GM21515 (cell line): Measurements from ENCODE around the gene LTBP3.
"Not testable (repeated sequence)": the region's sequence is repeated elsewhere in the genome, so short reads cannot be mapped to it uniquely, and the experiment has no call there.

Source experiments
- ATAC-seq: cut with Tn5 transposase; IDR thresholded peaks from one replicate; pipeline ENCODE4 v1.9.1; 2021; ENCODE audit not compliant: unreplicated experiment

LTBP3 gene

DNA sequence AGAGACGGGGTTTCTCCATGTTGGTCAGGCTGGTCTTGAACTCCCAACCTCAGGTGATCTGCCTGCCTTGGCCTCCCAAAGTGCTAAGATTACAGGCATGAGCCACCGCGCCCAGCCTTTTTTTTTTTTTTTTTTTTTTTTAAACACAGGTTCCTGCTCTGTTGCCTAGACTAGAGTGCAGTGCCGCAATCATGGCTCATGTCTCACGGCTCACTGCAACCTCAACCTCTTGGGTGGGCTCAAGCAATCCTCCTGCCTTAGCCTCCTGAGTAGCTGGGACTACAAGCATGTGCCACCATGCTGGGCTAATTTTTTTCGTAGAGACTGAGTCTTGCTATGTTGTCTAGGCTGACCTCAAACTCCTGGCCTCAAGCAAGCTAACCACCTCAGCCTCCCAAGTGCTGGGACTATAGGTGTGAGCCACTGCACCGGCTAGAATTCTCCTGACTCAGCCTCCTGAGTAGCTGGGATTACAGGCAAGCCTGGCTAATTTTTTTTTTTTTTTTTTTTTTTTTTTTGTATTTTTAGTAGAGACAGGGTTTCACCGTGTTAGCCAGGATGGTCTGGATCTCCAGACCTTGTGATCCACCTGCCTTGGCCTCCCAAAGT is 39.1 kb downstream of the LTBP3 start:
- ATAC-seq = not testable (repeated sequence)

DNA sequence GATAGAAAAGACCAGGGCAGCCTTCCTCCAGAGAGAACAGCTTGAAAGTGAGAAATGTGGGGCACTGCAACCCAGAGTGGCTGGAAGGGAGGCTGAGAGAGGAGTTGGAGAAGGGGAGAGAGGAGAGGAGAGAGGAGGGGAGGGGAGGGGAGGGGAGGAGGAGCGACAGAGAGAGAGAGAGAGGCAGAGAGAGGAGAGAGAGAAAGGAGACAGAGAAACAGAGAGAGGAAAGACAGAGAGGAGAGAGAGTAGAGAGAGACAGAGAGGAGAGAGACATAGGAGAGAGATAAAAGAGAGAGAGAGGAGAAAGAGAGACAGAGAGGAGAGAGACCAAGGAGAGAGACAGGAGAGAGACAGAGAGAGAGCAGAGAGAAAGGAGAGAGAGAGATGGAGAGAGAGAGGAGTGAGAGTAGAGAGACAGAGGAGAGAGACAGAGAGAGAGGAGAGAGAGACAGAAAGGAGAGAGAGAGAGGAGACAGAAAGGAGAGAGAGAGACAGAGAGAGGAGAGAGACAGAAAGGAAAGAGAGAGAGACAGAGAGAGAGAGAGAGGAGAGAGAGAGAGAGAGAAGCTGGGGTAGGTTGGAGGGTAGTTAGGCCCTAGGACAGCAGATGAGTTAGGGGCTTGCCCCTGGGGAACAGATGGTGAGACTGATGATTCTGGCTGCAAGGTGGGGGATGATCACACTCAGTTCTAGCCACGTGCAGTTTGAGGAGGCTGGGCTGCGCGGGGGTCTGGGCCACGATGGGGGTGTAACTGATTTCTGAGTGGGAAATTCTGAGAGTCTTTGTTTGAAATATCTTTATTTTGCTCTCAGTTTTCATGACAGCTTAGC is 41.8 kb downstream of the LTBP3 start:
- ATAC-seq = no peak

DNA sequence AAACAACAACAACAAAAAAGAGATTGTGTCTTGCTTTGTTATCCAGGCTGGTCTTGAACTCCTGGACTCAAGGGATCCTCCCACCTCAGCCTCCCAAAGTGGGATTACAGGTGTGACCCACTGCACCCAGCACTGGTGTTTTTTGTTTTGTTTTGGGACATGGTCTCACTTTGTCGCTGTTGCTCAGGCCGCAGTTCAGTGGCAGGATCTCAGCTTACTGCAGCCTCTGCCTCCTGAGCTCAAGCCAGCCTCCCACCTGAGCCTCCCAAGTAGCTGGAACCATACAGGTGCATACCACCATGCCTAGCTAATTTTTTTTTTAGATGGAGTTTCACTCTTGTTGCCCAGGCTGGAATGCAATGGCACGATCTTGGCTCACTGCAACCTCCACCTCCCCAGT is 45.8 kb downstream of the LTBP3 start:
- not testable (repeated sequence) for ATAC-seq

DNA sequence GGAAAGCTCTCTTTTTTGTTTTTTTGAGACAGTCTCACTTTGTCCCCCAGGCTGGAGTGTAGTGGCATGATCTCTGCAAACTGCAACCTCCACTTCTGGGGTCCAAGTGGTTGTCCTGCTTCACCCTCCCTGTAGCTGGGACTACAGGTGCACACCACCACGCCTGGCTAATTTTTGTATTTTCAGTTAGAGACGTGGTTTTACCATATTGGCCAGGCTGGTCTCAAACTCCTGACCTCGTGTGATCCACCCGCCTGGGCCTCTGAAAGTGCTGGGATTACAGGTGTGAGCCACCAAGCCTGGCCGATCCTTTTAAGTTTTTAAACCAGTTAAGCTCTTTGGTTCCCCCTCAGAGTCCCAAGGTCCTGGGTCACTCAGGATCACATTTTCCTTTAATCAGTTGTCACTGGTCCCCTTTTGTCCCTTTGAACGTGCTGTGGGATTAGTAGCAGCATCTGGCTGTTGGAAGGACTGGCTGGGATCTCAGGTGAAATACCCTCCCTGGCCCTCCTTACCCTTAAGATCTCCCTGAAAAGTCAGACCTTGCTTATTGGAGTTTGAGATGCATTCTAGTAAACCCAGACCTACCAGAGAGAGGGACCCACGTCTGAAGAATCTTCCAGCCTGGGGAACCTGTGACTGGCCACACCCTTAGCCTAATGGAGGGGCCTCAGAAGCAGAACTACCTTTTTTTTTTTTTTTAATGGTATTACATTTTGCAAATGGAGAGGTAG is 51.2 kb downstream of the LTBP3 start:
- ATAC-seq = peak; percentile 20

DNA sequence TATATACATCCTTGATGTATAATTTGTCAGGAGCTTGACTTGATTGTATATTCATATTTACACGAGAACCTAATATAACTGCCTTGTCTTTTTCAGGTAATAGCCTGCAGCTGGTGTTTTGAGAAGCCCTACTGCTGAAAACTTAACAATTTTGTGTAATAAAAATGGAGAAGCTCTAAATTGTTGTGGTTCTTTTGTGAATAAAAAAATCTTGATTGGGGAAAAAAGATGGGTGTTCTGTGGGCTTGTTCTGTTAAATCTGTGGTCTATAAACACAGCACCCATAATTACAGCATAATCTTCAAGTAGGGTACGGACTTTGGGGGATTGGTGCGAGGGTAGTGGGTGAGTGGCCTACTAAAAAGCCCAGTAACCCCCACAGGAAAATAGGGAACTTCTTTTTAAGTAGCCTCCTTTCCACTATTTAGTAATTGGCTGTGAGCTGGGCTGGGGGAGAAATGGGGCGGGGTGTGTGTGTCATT is 51.8 kb downstream of the LTBP3 start:
- no peak for ATAC-seq

DNA sequence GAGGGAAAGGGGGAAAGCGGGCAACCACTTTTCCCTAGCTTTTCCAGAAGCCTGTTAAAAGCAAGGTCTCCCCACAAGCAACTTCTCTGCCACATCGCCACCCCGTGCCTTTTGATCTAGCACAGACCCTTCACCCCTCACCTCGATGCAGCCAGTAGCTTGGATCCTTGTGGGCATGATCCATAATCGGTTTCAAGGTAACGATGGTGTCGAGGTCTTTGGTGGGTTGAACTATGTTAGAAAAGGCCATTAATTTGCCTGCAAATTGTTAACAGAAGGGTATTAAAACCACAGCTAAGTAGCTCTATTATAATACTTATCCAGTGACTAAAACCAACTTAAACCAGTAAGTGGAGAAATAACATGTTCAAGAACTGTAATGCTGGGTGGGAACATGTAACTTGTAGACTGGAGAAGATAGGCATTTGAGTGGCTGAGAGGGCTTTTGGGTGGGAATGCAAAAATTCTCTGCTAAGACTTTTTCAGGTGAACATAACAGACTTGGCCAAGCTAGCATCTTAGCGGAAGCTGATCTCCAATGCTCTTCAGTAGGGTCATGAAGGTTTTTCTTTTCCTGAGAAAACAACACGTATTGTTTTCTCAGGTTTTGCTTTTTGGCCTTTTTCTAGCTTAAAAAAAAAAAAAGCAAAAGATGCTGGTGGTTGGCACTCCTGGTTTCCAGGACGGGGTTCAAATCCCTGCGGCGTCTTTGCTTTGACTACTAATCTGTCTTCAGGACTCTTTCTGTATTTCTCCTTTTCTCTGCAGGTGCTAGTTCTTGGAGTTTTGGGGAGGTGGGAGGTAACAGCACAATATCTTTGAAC is 52.5 kb downstream of the LTBP3 start:
- no peak for ATAC-seq

DNA sequence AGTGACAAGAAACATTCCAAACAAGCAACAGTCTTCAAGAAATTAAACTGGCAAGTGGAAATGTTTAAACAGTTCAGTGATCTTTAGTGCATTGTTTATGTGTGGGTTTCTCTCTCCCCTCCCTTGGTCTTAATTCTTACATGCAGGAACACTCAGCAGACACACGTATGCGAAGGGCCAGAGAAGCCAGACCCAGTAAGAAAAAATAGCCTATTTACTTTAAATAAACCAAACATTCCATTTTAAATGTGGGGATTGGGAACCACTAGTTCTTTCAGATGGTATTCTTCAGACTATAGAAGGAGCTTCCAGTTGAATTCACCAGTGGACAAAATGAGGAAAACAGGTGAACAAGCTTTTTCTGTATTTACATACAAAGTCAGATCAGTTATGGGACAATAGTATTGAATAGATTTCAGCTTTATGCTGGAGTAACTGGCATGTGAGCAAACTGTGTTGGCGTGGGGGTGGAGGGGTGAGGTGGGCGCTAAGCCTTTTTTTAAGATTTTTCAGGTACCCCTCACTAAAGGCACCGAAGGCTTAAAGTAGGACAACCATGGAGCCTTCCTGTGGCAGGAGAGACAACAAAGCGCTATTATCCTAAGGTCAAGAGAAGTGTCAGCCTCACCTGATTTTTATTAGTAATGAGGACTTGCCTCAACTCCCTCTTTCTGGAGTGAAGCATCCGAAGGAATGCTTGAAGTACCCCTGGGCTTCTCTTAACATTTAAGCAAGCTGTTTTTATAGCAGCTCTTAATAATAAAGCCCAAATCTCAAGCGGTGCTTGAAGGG is 53.3 kb downstream of the LTBP3 start:
- no peak for ATAC-seq

DNA sequence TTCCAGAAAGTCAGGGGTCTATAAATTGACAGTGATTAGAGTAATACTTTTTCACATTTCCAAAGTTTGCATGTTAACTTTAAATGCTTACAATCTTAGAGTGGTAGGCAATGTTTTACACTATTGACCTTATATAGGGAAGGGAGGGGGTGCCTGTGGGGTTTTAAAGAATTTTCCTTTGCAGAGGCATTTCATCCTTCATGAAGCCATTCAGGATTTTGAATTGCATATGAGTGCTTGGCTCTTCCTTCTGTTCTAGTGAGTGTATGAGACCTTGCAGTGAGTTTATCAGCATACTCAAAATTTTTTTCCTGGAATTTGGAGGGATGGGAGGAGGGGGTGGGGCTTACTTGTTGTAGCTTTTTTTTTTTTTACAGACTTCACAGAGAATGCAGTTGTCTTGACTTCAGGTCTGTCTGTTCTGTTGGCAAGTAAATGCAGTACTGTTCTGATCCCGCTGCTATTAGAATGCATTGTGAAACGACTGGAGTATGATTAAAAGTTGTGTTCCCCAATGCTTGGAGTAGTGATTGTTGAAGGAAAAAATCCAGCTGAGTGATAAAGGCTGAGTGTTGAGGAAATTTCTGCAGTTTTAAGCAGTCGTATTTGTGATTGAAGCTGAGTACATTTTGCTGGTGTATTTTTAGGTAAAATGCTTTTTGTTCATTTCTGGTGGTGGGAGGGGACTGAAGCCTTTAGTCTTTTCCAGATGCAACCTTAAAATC is 54.0 kb downstream of the LTBP3 start:
- ATAC-seq = no peak

DNA sequence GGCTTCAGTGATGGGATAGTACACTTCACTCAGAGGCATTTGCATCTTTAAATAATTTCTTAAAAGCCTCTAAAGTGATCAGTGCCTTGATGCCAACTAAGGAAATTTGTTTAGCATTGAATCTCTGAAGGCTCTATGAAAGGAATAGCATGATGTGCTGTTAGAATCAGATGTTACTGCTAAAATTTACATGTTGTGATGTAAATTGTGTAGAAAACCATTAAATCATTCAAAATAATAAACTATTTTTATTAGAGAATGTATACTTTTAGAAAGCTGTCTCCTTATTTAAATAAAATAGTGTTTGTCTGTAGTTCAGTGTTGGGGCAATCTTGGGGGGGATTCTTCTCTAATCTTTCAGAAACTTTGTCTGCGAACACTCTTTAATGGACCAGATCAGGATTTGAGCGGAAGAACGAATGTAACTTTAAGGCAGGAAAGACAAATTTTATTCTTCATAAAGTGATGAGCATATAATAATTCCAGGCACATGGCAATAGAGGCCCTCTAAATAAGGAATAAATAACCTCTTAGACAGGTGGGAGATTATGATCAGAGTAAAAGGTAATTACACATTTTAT is 54.7 kb downstream of the LTBP3 start:
- ATAC-seq = no peak

DNA sequence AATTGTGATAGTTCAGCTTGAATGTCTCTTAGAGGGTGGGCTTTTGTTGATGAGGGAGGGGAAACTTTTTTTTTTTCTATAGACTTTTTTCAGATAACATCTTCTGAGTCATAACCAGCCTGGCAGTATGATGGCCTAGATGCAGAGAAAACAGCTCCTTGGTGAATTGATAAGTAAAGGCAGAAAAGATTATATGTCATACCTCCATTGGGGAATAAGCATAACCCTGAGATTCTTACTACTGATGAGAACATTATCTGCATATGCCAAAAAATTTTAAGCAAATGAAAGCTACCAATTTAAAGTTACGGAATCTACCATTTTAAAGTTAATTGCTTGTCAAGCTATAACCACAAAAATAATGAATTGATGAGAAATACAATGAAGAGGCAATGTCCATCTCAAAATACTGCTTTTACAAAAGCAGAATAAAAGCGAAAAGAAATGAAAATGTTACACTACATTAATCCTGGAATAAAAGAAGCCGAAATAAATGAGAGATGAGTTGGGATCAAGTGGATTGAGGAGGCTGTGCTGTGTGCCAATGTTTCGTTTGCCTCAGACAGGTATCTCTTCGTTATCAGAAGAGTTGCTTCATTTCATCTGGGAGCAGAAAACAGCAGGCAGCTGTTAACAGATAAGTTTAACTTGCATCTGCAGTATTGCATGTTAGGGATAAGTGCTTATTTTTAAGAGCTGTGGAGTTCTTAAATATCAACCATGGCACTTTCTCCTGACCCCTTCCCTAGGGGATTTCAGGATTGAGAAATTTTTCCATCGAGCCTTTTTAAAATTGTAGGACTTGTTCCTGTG is 55.4 kb downstream of the LTBP3 start:
- ATAC-seq = no peak

DNA sequence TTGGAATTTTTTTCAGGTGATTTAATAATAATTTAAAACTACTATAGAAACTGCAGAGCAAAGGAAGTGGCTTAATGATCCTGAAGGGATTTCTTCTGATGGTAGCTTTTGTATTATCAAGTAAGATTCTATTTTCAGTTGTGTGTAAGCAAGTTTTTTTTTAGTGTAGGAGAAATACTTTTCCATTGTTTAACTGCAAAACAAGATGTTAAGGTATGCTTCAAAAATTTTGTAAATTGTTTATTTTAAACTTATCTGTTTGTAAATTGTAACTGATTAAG is 55.9 kb downstream of the LTBP3 start:
- no peak for ATAC-seq

DNA sequence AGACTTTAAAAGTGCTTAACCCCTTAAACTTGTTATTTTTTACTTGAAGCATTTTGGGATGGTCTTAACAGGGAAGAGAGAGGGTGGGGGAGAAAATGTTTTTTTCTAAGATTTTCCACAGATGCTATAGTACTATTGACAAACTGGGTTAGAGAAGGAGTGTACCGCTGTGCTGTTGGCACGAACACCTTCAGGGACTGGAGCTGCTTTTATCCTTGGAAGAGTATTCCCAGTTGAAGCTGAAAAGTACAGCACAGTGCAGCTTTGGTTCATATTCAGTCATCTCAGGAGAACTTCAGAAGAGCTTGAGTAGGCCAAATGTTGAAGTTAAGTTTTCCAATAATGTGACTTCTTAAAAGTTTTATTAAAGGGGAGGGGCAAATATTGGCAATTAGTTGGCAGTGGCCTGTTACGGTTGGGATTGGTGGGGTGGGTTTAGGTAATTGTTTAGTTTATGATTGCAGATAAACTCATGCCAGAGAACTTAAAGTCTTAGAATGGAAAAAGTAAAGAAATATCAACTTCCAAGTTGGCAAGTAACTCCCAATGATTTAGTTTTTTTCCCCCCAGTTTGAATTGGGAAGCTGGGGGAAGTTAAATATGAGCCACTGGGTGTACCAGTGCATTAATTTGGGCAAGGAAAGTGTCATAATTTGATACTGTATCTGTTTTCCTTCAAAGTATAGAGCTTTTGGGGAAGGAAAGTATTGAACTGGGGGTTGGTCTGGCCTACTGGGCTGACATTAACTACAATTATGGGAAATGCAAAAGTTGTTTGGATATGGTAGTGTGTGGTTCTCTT is 56.5 kb downstream of the LTBP3 start:
- ATAC-seq = no peak

DNA sequence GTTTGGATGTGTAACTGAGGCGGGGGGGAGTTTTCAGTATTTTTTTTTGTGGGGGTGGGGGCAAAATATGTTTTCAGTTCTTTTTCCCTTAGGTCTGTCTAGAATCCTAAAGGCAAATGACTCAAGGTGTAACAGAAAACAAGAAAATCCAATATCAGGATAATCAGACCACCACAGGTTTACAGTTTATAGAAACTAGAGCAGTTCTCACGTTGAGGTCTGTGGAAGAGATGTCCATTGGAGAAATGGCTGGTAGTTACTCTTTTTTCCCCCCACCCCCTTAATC is 57.0 kb downstream of the LTBP3 start:
- no peak for ATAC-seq

DNA sequence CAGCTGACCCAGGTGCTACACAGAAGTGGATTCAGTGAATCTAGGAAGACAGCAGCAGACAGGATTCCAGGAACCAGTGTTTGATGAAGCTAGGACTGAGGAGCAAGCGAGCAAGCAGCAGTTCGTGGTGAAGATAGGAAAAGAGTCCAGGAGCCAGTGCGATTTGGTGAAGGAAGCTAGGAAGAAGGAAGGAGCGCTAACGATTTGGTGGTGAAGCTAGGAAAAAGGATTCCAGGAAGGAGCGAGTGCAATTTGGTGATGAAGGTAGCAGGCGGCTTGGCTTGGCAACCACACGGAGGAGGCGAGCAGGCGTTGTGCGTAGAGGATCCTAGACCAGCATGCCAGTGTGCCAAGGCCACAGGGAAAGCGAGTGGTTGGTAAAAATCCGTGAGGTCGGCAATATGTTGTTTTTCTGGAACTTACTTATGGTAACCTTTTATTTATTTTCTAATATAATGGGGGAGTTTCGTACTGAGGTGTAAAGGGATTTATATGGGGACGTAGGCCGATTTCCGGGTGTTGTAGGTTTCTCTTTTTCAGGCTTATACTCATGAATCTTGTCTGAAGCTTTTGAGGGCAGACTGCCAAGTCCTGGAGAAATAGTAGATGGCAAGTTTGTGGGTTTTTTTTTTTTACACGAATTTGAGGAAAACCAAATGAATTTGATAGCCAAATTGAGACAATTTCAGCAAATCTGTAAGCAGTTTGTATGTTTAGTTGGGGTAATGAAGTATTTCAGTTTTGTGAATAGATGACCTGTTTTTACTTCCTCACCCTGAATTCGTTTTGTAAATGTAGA is 57.6 kb downstream of the LTBP3 start:
- no peak for ATAC-seq

DNA sequence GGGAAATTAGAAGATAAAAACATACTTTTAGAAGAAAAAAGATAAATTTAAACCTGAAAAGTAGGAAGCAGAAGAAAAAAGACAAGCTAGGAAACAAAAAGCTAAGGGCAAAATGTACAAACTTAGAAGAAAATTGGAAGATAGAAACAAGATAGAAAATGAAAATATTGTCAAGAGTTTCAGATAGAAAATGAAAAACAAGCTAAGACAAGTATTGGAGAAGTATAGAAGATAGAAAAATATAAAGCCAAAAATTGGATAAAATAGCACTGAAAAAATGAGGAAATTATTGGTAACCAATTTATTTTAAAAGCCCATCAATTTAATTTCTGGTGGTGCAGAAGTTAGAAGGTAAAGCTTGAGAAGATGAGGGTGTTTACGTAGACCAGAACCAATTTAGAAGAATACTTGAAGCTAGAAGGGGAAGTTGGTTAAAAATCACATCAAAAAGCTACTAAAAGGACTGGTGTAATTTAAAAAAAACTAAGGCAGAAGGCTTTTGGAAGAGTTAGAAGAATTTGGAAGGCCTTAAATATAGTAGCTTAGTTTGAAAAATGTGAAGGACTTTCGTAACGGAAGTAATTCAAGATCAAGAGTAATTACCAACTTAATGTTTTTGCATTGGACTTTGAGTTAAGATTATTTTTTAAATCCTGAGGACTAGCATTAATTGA is 58.3 kb downstream of the LTBP3 start:
- no peak for ATAC-seq

DNA sequence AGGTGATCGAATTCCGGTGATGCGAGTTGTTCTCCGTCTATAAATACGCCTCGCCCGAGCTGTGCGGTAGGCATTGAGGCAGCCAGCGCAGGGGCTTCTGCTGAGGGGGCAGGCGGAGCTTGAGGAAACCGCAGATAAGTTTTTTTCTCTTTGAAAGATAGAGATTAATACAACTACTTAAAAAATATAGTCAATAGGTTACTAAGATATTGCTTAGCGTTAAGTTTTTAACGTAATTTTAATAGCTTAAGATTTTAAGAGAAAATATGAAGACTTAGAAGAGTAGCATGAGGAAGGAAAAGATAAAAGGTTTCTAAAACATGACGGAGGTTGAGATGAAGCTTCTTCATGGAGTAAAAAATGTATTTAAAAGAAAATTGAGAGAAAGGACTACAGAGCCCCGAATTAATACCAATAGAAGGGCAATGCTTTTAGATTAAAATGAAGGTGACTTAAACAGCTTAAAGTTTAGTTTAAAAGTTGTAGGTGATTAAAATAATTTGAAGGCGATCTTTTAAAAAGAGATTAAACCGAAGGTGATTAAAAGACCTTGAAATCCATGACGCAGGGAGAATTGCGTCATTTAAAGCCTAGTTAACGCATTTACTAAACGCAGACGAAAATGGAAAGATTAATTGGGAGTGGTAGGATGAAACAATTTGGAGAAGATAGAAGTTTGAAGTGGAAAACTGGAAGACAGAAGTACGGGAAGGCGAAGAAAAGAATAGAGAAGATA is 59.0 kb downstream of the LTBP3 start, which contains the start of gene MALAT1:
Gene MALAT1, plus strand, starts transcription at position 69 of the 736 bp plus-strand sequence.
- ATAC-seq = no peak
